ENCODE results near the gene LNPEP. TPM values are rescaled to one million over a fixed set of nuclear protein-coding genes. Genes with fewer than 3 reads are reported as not detected.
A peak's percentile ranks its signal among the peaks of the same experiment; 100 is the strongest.

Gene LNPEP
- total and polyA plus RNA-seq, 2 donors (not counting 1 experiment from before 2014, with no cell fraction given), result 10.5 to 92.9 TPM

DNA sequence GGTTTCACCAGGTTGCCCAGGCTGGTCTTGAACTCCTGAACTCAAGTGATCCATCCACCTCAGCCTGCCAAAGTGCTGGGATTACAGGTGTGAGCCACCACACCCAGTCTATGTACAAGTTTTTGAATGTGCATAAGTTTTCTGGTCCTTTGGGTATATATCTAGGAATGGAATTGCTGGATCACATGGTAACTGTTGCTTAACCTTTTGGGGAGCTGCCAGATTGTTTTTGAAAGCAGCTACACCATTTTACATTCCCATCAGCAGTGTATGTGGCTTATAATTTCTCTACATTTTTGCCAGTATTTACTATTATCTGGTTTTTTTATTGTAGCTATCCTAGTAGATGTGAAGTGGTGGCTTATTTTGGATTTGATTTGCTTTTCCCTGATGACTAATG, 8.9 kb upstream of the LNPEP start:
- intact Hi-C loops (cut with micrococcal nuclease), result no loop called here
- DNase-seq (no peak), ATAC-seq (ENCODE audit: low read depth) (no peak)
- Mint-ChIP-seq H3K4me1 (peaks cover 69% of the 10 kb centered on the region), H3K4me3 (no peak overlapping the region), H3K9me3 (ENCODE audit: insufficient read depth) (no peaks in the 10 kb centered on the region), H3K27ac (peak overlapping the region; percentile 26), H3K27me3 (no peaks in the 10 kb centered on the region)
- no peaks in the 10 kb centered on the region for H4K20me1 ChIP-seq (ENCODE audit: control insufficient read depth, insufficient read depth, low read length, poor library complexity, severe bottlenecking)
- CTCF ChIA-PET, result interaction anchor here (1.1 kb wide), 1 partner anchor 58 kb away, joined by 4 read pairs; no protein-coding TSS in a partner anchor
- peaks cover 30 to 34% of the 10 kb centered on the region in 2 donors for H3K4me1 ChIP-seq (ENCODE audit: control insufficient read depth in 2 of 2, insufficient read depth in 2 of 2, low read length in 2 of 2)
- no peak overlapping the region for H3K9ac ChIP-seq (ENCODE audit: low read length)
- H2AFZ ChIP-seq (ENCODE audit: insufficient read depth, low read depth, low read length, poor library complexity, severe bottlenecking), result no peak overlapping the region
- H3K4me3 ChIP-seq (ENCODE audit: control extremely low read depth in 1 of 5, extremely low read depth in 1 of 5, insufficient read depth in 1 of 5, low read depth in 2 of 5, low read length in 4 of 5), result no peak overlapping the region
- POLR2A ChIA-PET, result interaction anchor here (0.7 kb wide), 1 partner anchor 9 kb away, joined by 3 read pairs; the partner anchor contains the start of gene LNPEP
- peaks cover 0 to 4% (median 0%) of the 10 kb centered on the region in 3 donors for H3K9me3 ChIP-seq (ENCODE audit: control extremely low read depth in 1 of 3, control insufficient read depth in 2 of 3, insufficient read depth in 1 of 3, low read length in 2 of 3)
- no peak for TF ChIP-seq EZH2 (IDR thresholded peaks at IDR 0.05; ENCODE audit: borderline replicate concordance, insufficient read depth, low read depth, low read length, poor library complexity, severe bottlenecking)
- no peak for TF ChIP-seq CTCF (IDR thresholded peaks at IDR 0.05)
- H3K27ac ChIP-seq (ENCODE audit: low read length in 2 of 2), result no peak overlapping the region
- H3K36me3 ChIP-seq (replicated peaks in 1 of 2; ENCODE audit: control extremely low read depth in 1 of 2, control insufficient read depth in 1 of 2, extremely low read depth in 1 of 2, insufficient read depth in 2 of 2, low read length in 1 of 2), result peaks cover 0 to 1% of the 10 kb centered on the region in 2 experiments
- no peaks in the 10 kb centered on the region for H3K27me3 ChIP-seq (replicated peaks in 1 of 4; ENCODE audit: control extremely low read depth in 1 of 4, control insufficient read depth in 3 of 4, insufficient read depth in 4 of 4, low read length in 3 of 4)
- H3K4me2 ChIP-seq (replicated peaks; ENCODE audit: low read depth, low read length, poor library complexity, severe bottlenecking), result no peak overlapping the region
- H3K79me2 ChIP-seq (ENCODE audit: control insufficient read depth, insufficient read depth, low read length), result peaks cover 12% of the 10 kb centered on the region

- DNase-seq (peak; percentile 29), ATAC-seq (ENCODE audit: low read depth) (no peak)
- Histone ChIP-seq H2AFZ (ENCODE audit: insufficient read depth, low read depth, low read length, poor library complexity, severe bottlenecking) (no peak overlapping the region), H3K4me3 (ENCODE audit: control extremely low read depth in 1 of 5, extremely low read depth in 1 of 5, insufficient read depth in 1 of 5, low read depth in 2 of 5, low read length in 4 of 5) (no peak overlapping the region), H3K27me3 (replicated peaks in 1 of 4; ENCODE audit: control extremely low read depth in 1 of 4, control insufficient read depth in 3 of 4, insufficient read depth in 4 of 4, low read length in 3 of 4) (no peaks in the 10 kb centered on the region), H3K27ac (ENCODE audit: low read length in 2 of 2) (peak overlapping the region in 1 of 2 donors; percentile 48), H3K4me1 (ENCODE audit: control insufficient read depth in 2 of 2, insufficient read depth in 2 of 2, low read length in 2 of 2) (peaks cover 42 to 49% of the 10 kb centered on the region in 2 donors), H3K79me2 (ENCODE audit: control insufficient read depth, insufficient read depth, low read length) (peaks cover 20% of the 10 kb centered on the region), H4K20me1 (ENCODE audit: control insufficient read depth, insufficient read depth, low read length, poor library complexity, severe bottlenecking) (no peaks in the 10 kb centered on the region), H3K36me3 (replicated peaks in 1 of 2; ENCODE audit: control extremely low read depth in 1 of 2, control insufficient read depth in 1 of 2, extremely low read depth in 1 of 2, insufficient read depth in 2 of 2, low read length in 1 of 2) (peaks cover 0 to 1% of the 10 kb centered on the region in 2 experiments), H3K9me3 (ENCODE audit: control extremely low read depth in 1 of 3, control insufficient read depth in 2 of 3, insufficient read depth in 1 of 3, low read length in 2 of 3) (peaks cover 0 to 4% (median 0%) of the 10 kb centered on the region in 3 donors), H3K9ac (ENCODE audit: low read length) (no peak overlapping the region), H3K4me2 (replicated peaks; ENCODE audit: low read depth, low read length, poor library complexity, severe bottlenecking) (no peak overlapping the region)
- peaks cover 76% of the 10 kb centered on the region for H3K4me1 Mint-ChIP-seq
- peak overlapping the region; percentile 81 for H3K27ac Mint-ChIP-seq
- intact Hi-C loops (cut with micrococcal nuclease), result no loop called here
- no peaks in the 10 kb centered on the region for H3K27me3 Mint-ChIP-seq
- ChIA-PET CTCF (no interaction called here), POLR2A (no interaction called here)
- no peaks in the 10 kb centered on the region for H3K9me3 Mint-ChIP-seq (ENCODE audit: insufficient read depth)
- WGBS (ENCODE audit: insufficient coverage), result 97% methylated on average over 6 of the region's 7 CpGs
- no peak overlapping the region for H3K4me3 Mint-ChIP-seq
- TF ChIP-seq EZH2 (IDR thresholded peaks at IDR 0.05; ENCODE audit: borderline replicate concordance, insufficient read depth, low read depth, low read length, poor library complexity, severe bottlenecking), result no peak
Observed at GRCh38 chr5:96928931-96929708, 6.8 kb upstream of the LNPEP start.

All from B cell (primary cell).